Keratinocyte (primary cell): ENCODE data around the gene RUVBL2. TPM values are rescaled to one million over a fixed set of nuclear protein-coding genes. Genes with fewer than 3 reads are reported as not detected.

Source experiments
- DNase-seq: peaks from one replicate; pipeline ENCODE4 v3.0.0-alpha.2; 2011; ENCODE audit warnings: low read depth, missing footprints, low spot score
- FAIRE-seq: peaks from 2 replicates; lab custom pipeline; 2011; peaks lifted over from hg19 to GRCh38; lab: Jason Lieb, UNC
- H2AFZ ChIP-seq: 2 replicates; pipeline ENCODE4 v1.6.0; 2012; ENCODE audit warnings: low read length, control low read depth, inconsistent platforms; ENCODE audit not compliant: control insufficient read depth
- H3K27ac ChIP-seq: 2 replicates; pipeline ENCODE4 v1.5.1; 2011; ENCODE audit warnings: low read length; ENCODE audit not compliant: control insufficient read depth, insufficient read depth
- H3K27me3 ChIP-seq: 3 replicates; pipeline ENCODE4 v1.6.0; 2011; ENCODE audit warnings: low read length; ENCODE audit not compliant: control insufficient read depth, insufficient read depth; ENCODE audit errors: extremely low read depth
- H3K36me3 ChIP-seq, 2 experiments: 2 replicates in 1 of 2; 3 replicates in 1 of 2; pipeline ENCODE4 v1.5.1; 2011; ENCODE audit warnings: low read length in 2 of 2, mild to moderate bottlenecking in 1 of 2; ENCODE audit not compliant: control insufficient read depth in 2 of 2, insufficient read depth in 2 of 2; ENCODE audit errors: extremely low read depth in 1 of 2
- H3K4me1 ChIP-seq: 3 replicates; pipeline ENCODE4 v1.5.1; 2011; ENCODE audit warnings: low read length; ENCODE audit not compliant: control insufficient read depth, insufficient read depth; ENCODE audit errors: extremely low read depth
- H3K4me2 ChIP-seq: 3 replicates; pipeline ENCODE4 v1.6.0; 2011; ENCODE audit warnings: low read depth, low read length; ENCODE audit not compliant: control insufficient read depth, insufficient read depth; ENCODE audit errors: extremely low read depth
- H3K4me3 ChIP-seq, 3 experiments: fragments of 200-600 bp in 1 of 3; sonication (generic) in 1 of 3; 2 replicates in 2 of 3; 3 replicates in 1 of 3; pipeline ENCODE4 v1.5.1; 2011 to 2016; ENCODE audit warnings: low read length in 3 of 3, mild to moderate bottlenecking in 3 of 3, control low read depth in 2 of 3, inconsistent platforms in 1 of 3, low read depth in 1 of 3, mixed read lengths in 1 of 3, mixed run types in 1 of 3, moderate library complexity in 1 of 3; ENCODE audit not compliant: control insufficient read depth in 2 of 3, insufficient read depth in 2 of 3; ENCODE audit errors: extremely low read depth in 1 of 3
- H3K79me2 ChIP-seq: 2 replicates; pipeline ENCODE4 v1.6.0; 2012; ENCODE audit warnings: low read length; ENCODE audit not compliant: control insufficient read depth, insufficient read depth
- H3K9ac ChIP-seq: 3 replicates; pipeline ENCODE4 v1.6.0; 2011; ENCODE audit warnings: low read length; ENCODE audit not compliant: control insufficient read depth, insufficient read depth; ENCODE audit errors: extremely low read depth
- H3K9me1 ChIP-seq: 3 replicates; pipeline ENCODE4 v1.6.0; 2011; ENCODE audit warnings: low read length; ENCODE audit not compliant: control insufficient read depth, insufficient read depth; ENCODE audit errors: extremely low read depth
- H3K9me3 ChIP-seq: 2 replicates; pipeline ENCODE4 v1.5.1; 2012; ENCODE audit warnings: low read depth, low read length; ENCODE audit not compliant: control insufficient read depth
- H4K20me1 ChIP-seq: 3 replicates; pipeline ENCODE4 v1.6.0; 2011; ENCODE audit warnings: low read length; ENCODE audit not compliant: control insufficient read depth, insufficient read depth; ENCODE audit errors: extremely low read depth
- CTCF ChIP-seq, 3 experiments: IDR thresholded peaks in 1 of 3; conservative IDR thresholded peaks in 1 of 3; optimal IDR thresholded peaks in 1 of 3; 2 replicates in 2 of 3; 3 replicates in 1 of 3; pipeline versions ENCODE3 to v1.5.1; 2011; ENCODE audit warnings: low read length in 3 of 3, mild to moderate bottlenecking in 3 of 3, moderate library complexity in 2 of 3, control low read depth in 1 of 3, inconsistent platforms in 1 of 3; ENCODE audit not compliant: insufficient read depth in 2 of 3; ENCODE audit errors: extremely low read depth in 1 of 3
- EZH2 ChIP-seq: IDR thresholded peaks from one replicate; pipeline ENCODE4 v1.6.1; 2012; ENCODE audit warnings: inconsistent platforms, mild to moderate bottlenecking, low read length, moderate library complexity
- dilution Hi-C: fragments of 300-500 bp; cut with MboI; formaldehyde crosslinking; loops from one replicate; pipeline ENCODE4 v1.7.0; 2020; ENCODE audit warnings: low sequenced_read_pairs; ENCODE audit not compliant: extremely low pct_ligation_motif_present
- polyA plus RNA-seq, 5 experiments: library from polyadenylated mRNA; depleted of rRNA in 3 of 5; stranded (reverse) in 3 of 5; stranded (forward) in 1 of 5; unstranded in 1 of 5; fragments of >200 nt; gene quantifications; 1 replicate in 1 of 5; 2 replicates in 3 of 5; 3 replicates in 1 of 5; pipeline versions ENCODE4 v1.2.1 to v1.2.3, GENCODE V29; 2011 to 2012; ENCODE audit warnings: missing spikeins in 2 of 5, low read depth in 1 of 5, low replicate concordance in 1 of 5

Gene RUVBL2
- polyA plus RNA-seq, 1 donor (not counting 4 experiments of a cell fraction or from before 2014, with no cell fraction given): 126 TPM

- peak overlapping the region; percentile 67 for H3K4me2 ChIP-seq
- peak overlapping the region; percentile 90 for H3K27ac ChIP-seq
- H3K9me3 ChIP-seq: no peaks in the 10 kb centered on the region
- no peaks in the 10 kb centered on the region for H3K9me1 ChIP-seq
- dilution Hi-C loops: no loop called here
- H3K27me3 ChIP-seq: no peaks in the 10 kb centered on the region
- H3K36me3 ChIP-seq: peaks cover 4 to 6% of the 10 kb centered on the region in 2 experiments
- H3K9ac ChIP-seq: peak overlapping the region; percentile 97
- DNase-seq (no peak), FAIRE-seq (no peak)
- H2AFZ ChIP-seq: peak overlapping the region; percentile 75
- peak overlapping the region; percentile 15 to 89 (median 85) for H3K4me3 ChIP-seq
- H4K20me1 ChIP-seq: no peaks in the 10 kb centered on the region
- no peak for TF ChIP-seq CTCF (optimal IDR thresholded peaks at IDR 0.05 in 1 of 3, IDR thresholded peaks at IDR 0.05 in 1 of 3, conservative IDR thresholded peaks at IDR 0.05 in 1 of 3; ENCODE audit: extremely low read depth in 1 of 3, insufficient read depth in 2 of 3, low read length in 3 of 3)
- no peak for TF ChIP-seq EZH2
- peaks cover 19% of the 10 kb centered on the region for H3K79me2 ChIP-seq
- peaks cover 5% of the 10 kb centered on the region for H3K4me1 ChIP-seq
These were observed 39.6 kb upstream of the RUVBL2 start for GRCh38 chr19:48953990-48954594.

GRCh38 chr19:48954595-48955307 is 38.9 kb upstream of the RUVBL2 start, which contains the start of gene BAX:
Gene BAX, plus strand, starts transcription at chr19:48954875. Its CDS starts 54 bp downstream, at chr19:48954929.
- Histone ChIP-seq H3K36me3 (peaks cover 4 to 6% of the 10 kb centered on the region in 2 experiments), H3K9ac (peak within 1 kb of the TSS; percentile 97), H3K9me3 (no peaks in the 10 kb centered on the region), H3K79me2 (peaks cover 19% of the 10 kb centered on the region), H3K27me3 (no peaks in the 10 kb centered on the region), H4K20me1 (no peaks in the 10 kb centered on the region), H3K9me1 (no peaks in the 10 kb centered on the region), H3K4me1 (peaks cover 5% of the 10 kb centered on the region), H3K27ac (peak within 1 kb of the TSS; percentile 90), H2AFZ (peak within 1 kb of the TSS; percentile 75), H3K4me3 (peak within 1 kb of the TSS; percentile 85 to 89 (median 85)), H3K4me2 (peak within 1 kb of the TSS; percentile 90)
- FAIRE-seq: no peak
- no peak for DNase-seq
- TF ChIP-seq CTCF (optimal IDR thresholded peaks at IDR 0.05 in 1 of 3, IDR thresholded peaks at IDR 0.05 in 1 of 3, conservative IDR thresholded peaks at IDR 0.05 in 1 of 3; ENCODE audit: extremely low read depth in 1 of 3, insufficient read depth in 2 of 3, low read length in 3 of 3): peak in 1 of 3 experiments; percentile 41
- no peak for TF ChIP-seq EZH2
- dilution Hi-C loops: no loop called here
